ENCODE results near the gene KCNJ5. TPM values are rescaled to one million over a fixed set of nuclear protein-coding genes. Genes with fewer than 3 reads are reported as not detected.

The KCNJ5 gene
- total RNA-seq, 2 experiments from 2014 or later, result not detected

DNA sequence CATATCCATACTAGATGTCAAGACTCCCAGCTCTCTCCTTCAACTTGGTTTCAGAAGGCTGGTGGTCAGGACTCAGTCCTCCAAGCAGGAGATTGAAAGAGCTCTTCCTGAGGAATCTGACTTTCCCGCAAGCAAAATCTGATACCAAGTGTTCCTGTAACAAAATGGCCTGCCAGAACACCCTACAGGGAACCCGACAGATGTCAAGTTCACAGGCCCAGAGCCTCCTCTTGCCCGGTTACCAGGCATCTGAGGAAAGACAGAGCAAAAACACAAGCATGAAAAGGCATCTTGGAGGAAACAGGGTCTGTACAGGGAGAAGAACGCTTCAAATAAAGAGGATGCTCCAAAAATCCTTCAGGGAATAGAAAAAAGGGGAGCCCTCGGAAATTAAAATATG, 8.7 kb upstream of the KCNJ5 start:
- peaks cover 29% of the 10 kb centered on the region for H3K27me3 Mint-ChIP-seq
- intact Hi-C loops (cut with micrococcal nuclease), result no loop called here
- POLR2A ChIA-PET, result no interaction called here

GRCh38 chr11:128884054-128884453, 7.1 kb upstream of the KCNJ5 start:
- ATAC-seq, result no peak
- Mint-ChIP-seq H3K27me3 (peaks cover 39% of the 10 kb centered on the region), H3K4me1 (ENCODE audit: low read depth) (peaks cover 4% of the 10 kb centered on the region), H3K9me3 (no peaks in the 10 kb centered on the region), H3K36me3 (ENCODE audit: low read depth) (no peaks in the 10 kb centered on the region), H3K4me3 (no peak overlapping the region), H3K27ac (no peak overlapping the region)
- no peak for DNase-seq
- TF ChIP-seq, protein P1, sequence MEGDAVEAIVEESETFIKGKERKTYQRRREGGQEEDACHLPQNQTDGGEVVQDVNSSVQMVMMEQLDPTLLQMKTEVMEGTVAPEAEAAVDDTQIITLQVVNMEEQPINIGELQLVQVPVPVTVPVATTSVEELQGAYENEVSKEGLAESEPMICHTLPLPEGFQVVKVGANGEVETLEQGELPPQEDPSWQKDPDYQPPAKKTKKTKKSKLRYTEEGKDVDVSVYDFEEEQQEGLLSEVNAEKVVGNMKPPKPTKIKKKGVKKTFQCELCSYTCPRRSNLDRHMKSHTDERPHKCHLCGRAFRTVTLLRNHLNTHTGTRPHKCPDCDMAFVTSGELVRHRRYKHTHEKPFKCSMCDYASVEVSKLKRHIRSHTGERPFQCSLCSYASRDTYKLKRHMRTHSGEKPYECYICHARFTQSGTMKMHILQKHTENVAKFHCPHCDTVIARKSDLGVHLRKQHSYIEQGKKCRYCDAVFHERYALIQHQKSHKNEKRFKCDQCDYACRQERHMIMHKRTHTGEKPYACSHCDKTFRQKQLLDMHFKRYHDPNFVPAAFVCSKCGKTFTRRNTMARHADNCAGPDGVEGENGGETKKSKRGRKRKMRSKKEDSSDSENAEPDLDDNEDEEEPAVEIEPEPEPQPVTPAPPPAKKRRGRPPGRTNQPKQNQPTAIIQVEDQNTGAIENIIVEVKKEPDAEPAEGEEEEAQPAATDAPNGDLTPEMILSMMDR (IDR thresholded peaks at IDR 0.05), result no peak
- POLR2A ChIA-PET, result no interaction called here
- CTCF ChIA-PET, result interaction anchor here (0.8 to 6.3 kb wide), 19 partner anchors 9 to 866 kb away, joined by 3 to 283 read pairs (median 11); partner anchors contain the start of gene KCNJ1
- intact Hi-C loops (cut with micrococcal nuclease), result no loop called here

More for the DNA sequence above, 8.7 kb upstream of the KCNJ5 start:
- CTCF ChIA-PET, result interaction anchor here (1.0 to 2.1 kb wide), 3 partner anchors 16 to 725 kb away, joined by 3 to 24 read pairs (median 3); no protein-coding TSS in a partner anchor
- ATAC-seq (no peak), DNase-seq (no peak)
- H3K4me3 Mint-ChIP-seq, result no peak overlapping the region
- H3K4me1 Mint-ChIP-seq (ENCODE audit: low read depth), result peaks cover 4% of the 10 kb centered on the region
- no peak overlapping the region for H3K27ac Mint-ChIP-seq
- TF ChIP-seq, protein P1 (IDR thresholded peaks at IDR 0.05), result no peak
- no peaks in the 10 kb centered on the region for H3K9me3 Mint-ChIP-seq
- H3K36me3 Mint-ChIP-seq (ENCODE audit: low read depth), result no peaks in the 10 kb centered on the region

GRCh38 chr11:128884703-128885338, 6.3 kb upstream of the KCNJ5 start:
- ATAC-seq (peak; percentile 84), DNase-seq (peak; percentile 67)
- intact Hi-C loops (cut with micrococcal nuclease), result no loop called here
- Mint-ChIP-seq H3K4me3 (no peak overlapping the region), H3K9me3 (no peaks in the 10 kb centered on the region), H3K27ac (no peak overlapping the region), H3K36me3 (ENCODE audit: low read depth) (no peaks in the 10 kb centered on the region), H3K4me1 (ENCODE audit: low read depth) (peaks cover 4% of the 10 kb centered on the region), H3K27me3 (peaks cover 46% of the 10 kb centered on the region)
- ChIA-PET POLR2A (interaction anchor here (0.6 kb wide), 1 partner anchor 141 kb away, joined by 3 read pairs; no protein-coding TSS in a partner anchor), CTCF (interaction anchor here (0.7 to 6.3 kb wide), 50 partner anchors 8 to 866 kb away, joined by 3 to 283 read pairs (median 4); partner anchors contain the start of gene KCNJ1)
- TF ChIP-seq, protein P1 (IDR thresholded peaks at IDR 0.05), result peak; percentile 92

- ChIA-PET POLR2A (interaction anchor here (0.6 kb wide), 2 partner anchors 71 to 656 kb away, joined by 3 read pairs; no protein-coding TSS in a partner anchor), CTCF (interaction anchor here (0.6 to 6.3 kb wide), 11 partner anchors 12 to 258 kb away, joined by 3 to 283 read pairs (median 15); no protein-coding TSS in a partner anchor)
- ATAC-seq (peak; percentile 50), DNase-seq (peak; percentile 37)
- intact Hi-C loops (cut with micrococcal nuclease), result loop anchor here (1.0 kb wide), 1 partner anchor 70 kb away; no protein-coding TSS in a partner anchor
- H3K36me3 Mint-ChIP-seq (ENCODE audit: low read depth), result no peaks in the 10 kb centered on the region
- no peak overlapping the region for H3K27ac Mint-ChIP-seq
- no peak overlapping the region for H3K4me3 Mint-ChIP-seq
- H3K4me1 Mint-ChIP-seq (ENCODE audit: low read depth), result peaks cover 6% of the 10 kb centered on the region
- H3K9me3 Mint-ChIP-seq, result no peaks in the 10 kb centered on the region
- H3K27me3 Mint-ChIP-seq, result peaks cover 57% of the 10 kb centered on the region
- TF ChIP-seq, protein P1 (IDR thresholded peaks at IDR 0.05), result no peak
Measured at GRCh38 chr11:128886406-128887124, 4.6 kb upstream of the KCNJ5 start.

All from activated CD8-positive, alpha-beta T cell treated with anti-CD3 and anti-CD28 coated beads for 36 hours (primary cell).